K562 (cell line): ENCODE measurements around the gene CYP46A1. TPM values are rescaled to one million over a fixed set of nuclear protein-coding genes. Genes with fewer than 3 reads are reported as not detected.

Experiments
- IRF2 ChIP-seq: sonication (generic); formaldehyde crosslinking; IDR thresholded peaks from 2 replicates; pipeline ENCODE4 v1.8.1; 2022; ENCODE audit warnings: mild to moderate bottlenecking, missing genetic modification reagents
- PHTF2 ChIP-seq: fragments of 250-450 bp; sonication (Bioruptor Pico); IDR thresholded peaks from 2 replicates; pipeline ENCODE4 v1.5.0; 2021; ENCODE audit warnings: mild to moderate bottlenecking
- PRPF4 ChIP-seq: fragments of 200-400 bp; formaldehyde crosslinking; IDR thresholded peaks from one replicate; pipeline ENCODE4 v1.6.1; 2017; ENCODE audit warnings: low read length, low read depth, mild to moderate bottlenecking; ENCODE audit not compliant: insufficient read depth, poor library complexity, severe bottlenecking
- RBM25 ChIP-seq: fragments of 200-400 bp; formaldehyde crosslinking; IDR thresholded peaks from 2 replicates; pipeline ENCODE4 v1.6.1; 2018; ENCODE audit warnings: low read length, low read depth, moderate library complexity; ENCODE audit not compliant: severe bottlenecking
- STAT5B ChIP-seq: fragments of 250-450 bp; sonication (Bioruptor Pico); IDR thresholded peaks from 2 replicates; pipeline ENCODE4 v1.8.0; 2021; ENCODE audit warnings: mild to moderate bottlenecking, inconsistent platforms
- polyA plus RNA-seq, 8 experiments: library from polyadenylated mRNA; depleted of rRNA in 4 of 8; stranded (reverse) in 5 of 8; unstranded in 3 of 8; fragments of >200 nt; fragmentation: Nextera tagmentation in 2 of 8; fragmentation: Illumina TruSeq in 1 of 8; extraction: Ambion mirVana in 2 of 8; extraction: Trizol in 1 of 8; gene quantifications; 2 replicates each; pipeline versions ENCODE4 v1.2.1 to v1.2.3, GENCODE V29; 2011 to 2014; ENCODE audit warnings: inconsistent platforms in 1 of 8, missing spikeins in 1 of 8
- total RNA-seq, 7 experiments: library from RNA; depleted of rRNA in 6 of 7; stranded (reverse); fragments of >200 nt in 6 of 7; fragmentation: Illumina TruSeq in 2 of 7; extraction: Trizol in 2 of 7; gene quantifications; 2 replicates each; pipeline versions ENCODE4 v1.2.1 to v1.2.3, GENCODE V29; 2011 to 2021; ENCODE audit warnings: low replicate concordance in 1 of 7
- TF ChIP-seq, protein P1 (sequence below): fragments of 450-650 bp; IDR thresholded peaks from 2 replicates; pipeline ENCODE4 v1.7.1; 2018; ENCODE audit warnings: mild to moderate bottlenecking, low read depth; ENCODE audit not compliant: partially characterized antibody
- TF ChIP-seq, protein P2 (sequence below): sonication (generic); formaldehyde crosslinking; IDR thresholded peaks from 2 replicates; pipeline ENCODE4 v1.8.1; 2023; ENCODE audit warnings: mild to moderate bottlenecking, missing genetic modification reagents
- TF ChIP-seq, protein P3 (sequence below): sonication (generic); formaldehyde crosslinking; IDR thresholded peaks from 2 replicates; pipeline ENCODE4 v1.8.0; 2023; ENCODE audit warnings: mild to moderate bottlenecking, missing genetic modification reagents
- TF ChIP-seq, protein P4 (sequence below): fragments of 250-450 bp; sonication (Bioruptor Pico); IDR thresholded peaks from 2 replicates; pipeline ENCODE4 v1.5.0; 2021; ENCODE audit warnings: mild to moderate bottlenecking, moderate library complexity
- TF ChIP-seq, protein P5 (sequence below): sonication (generic); formaldehyde crosslinking; IDR thresholded peaks from 2 replicates; pipeline ENCODE4 v1.8.1; 2023; ENCODE audit warnings: mild to moderate bottlenecking, missing genetic modification reagents

The CYP46A1 gene
- total and polyA plus RNA-seq, 9 of the 15 experiments (the other 6 are each of a cell fraction or from before 2014, with no cell fraction given), result not detected

DNA sequence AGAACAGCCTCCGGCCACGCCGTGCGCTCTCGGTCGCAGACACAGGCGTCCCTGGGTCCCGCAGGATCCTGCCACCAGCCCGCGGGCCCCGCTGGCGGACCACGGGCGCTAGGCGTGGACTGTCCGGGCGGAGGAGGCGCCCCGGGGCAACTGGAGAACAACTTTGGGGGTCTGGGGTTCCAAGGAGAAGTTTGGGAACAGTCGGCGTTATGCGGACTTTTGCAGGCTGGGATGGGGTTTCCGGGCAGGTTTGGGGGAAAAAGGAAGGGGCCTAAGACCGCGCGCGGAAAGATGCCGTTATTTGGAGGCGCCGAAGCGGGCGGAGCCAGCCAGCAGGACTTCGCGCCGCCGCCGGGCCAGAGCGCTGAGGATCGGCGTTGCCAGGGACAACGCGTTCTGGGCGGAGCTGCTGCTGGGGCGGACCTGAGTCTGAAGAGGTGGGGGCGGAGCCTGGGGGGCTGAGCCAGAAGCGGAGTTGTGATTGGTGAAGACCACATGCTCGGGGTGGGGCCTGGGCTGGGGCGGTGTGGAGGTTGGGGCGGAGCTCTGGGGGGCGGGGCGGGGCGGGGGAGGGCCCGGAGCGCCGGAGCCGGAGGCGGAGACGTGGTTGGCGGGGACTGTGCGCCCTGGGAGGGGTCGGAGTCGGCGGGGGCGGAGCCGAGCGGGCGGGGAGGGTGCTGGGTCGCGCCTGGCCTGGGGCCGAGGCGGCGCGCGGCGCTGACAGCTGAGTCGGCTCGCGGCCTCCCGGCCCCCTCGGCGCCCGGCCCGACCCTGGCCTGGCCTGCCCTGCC is at the start of gene CYP46A1 (continued):
- TF ChIP-seq, protein P1, sequence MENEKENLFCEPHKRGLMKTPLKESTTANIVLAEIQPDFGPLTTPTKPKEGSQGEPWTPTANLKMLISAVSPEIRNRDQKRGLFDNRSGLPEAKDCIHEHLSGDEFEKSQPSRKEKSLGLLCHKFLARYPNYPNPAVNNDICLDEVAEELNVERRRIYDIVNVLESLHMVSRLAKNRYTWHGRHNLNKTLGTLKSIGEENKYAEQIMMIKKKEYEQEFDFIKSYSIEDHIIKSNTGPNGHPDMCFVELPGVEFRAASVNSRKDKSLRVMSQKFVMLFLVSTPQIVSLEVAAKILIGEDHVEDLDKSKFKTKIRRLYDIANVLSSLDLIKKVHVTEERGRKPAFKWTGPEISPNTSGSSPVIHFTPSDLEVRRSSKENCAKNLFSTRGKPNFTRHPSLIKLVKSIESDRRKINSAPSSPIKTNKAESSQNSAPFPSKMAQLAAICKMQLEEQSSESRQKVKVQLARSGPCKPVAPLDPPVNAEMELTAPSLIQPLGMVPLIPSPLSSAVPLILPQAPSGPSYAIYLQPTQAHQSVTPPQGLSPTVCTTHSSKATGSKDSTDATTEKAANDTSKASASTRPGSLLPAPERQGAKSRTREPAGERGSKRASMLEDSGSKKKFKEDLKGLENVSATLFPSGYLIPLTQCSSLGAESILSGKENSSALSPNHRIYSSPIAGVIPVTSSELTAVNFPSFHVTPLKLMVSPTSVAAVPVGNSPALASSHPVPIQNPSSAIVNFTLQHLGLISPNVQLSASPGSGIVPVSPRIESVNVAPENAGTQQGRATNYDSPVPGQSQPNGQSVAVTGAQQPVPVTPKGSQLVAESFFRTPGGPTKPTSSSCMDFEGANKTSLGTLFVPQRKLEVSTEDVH, result peak; percentile 38
- TF ChIP-seq, protein P2, sequence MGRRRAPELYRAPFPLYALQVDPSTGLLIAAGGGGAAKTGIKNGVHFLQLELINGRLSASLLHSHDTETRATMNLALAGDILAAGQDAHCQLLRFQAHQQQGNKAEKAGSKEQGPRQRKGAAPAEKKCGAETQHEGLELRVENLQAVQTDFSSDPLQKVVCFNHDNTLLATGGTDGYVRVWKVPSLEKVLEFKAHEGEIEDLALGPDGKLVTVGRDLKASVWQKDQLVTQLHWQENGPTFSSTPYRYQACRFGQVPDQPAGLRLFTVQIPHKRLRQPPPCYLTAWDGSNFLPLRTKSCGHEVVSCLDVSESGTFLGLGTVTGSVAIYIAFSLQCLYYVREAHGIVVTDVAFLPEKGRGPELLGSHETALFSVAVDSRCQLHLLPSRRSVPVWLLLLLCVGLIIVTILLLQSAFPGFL (CRISPR knock-in tag), result no peak
- TF ChIP-seq RBM25 (no peak), STAT5B (CRISPR knock-in tag) (no peak), IRF2 (no peak), PRPF4 (no peak), PHTF2 (CRISPR knock-in tag) (no peak)
- TF ChIP-seq, protein P3, sequence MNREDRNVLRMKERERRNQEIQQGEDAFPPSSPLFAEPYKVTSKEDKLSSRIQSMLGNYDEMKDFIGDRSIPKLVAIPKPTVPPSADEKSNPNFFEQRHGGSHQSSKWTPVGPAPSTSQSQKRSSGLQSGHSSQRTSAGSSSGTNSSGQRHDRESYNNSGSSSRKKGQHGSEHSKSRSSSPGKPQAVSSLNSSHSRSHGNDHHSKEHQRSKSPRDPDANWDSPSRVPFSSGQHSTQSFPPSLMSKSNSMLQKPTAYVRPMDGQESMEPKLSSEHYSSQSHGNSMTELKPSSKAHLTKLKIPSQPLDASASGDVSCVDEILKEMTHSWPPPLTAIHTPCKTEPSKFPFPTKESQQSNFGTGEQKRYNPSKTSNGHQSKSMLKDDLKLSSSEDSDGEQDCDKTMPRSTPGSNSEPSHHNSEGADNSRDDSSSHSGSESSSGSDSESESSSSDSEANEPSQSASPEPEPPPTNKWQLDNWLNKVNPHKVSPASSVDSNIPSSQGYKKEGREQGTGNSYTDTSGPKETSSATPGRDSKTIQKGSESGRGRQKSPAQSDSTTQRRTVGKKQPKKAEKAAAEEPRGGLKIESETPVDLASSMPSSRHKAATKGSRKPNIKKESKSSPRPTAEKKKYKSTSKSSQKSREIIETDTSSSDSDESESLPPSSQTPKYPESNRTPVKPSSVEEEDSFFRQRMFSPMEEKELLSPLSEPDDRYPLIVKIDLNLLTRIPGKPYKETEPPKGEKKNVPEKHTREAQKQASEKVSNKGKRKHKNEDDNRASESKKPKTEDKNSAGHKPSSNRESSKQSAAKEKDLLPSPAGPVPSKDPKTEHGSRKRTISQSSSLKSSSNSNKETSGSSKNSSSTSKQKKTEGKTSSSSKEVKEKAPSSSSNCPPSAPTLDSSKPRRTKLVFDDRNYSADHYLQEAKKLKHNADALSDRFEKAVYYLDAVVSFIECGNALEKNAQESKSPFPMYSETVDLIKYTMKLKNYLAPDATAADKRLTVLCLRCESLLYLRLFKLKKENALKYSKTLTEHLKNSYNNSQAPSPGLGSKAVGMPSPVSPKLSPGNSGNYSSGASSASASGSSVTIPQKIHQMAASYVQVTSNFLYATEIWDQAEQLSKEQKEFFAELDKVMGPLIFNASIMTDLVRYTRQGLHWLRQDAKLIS (CRISPR knock-in tag), result 0 out of 2 replicates have a peak, but pooled peaks have one; percentile 50
- TF ChIP-seq, protein P4, sequence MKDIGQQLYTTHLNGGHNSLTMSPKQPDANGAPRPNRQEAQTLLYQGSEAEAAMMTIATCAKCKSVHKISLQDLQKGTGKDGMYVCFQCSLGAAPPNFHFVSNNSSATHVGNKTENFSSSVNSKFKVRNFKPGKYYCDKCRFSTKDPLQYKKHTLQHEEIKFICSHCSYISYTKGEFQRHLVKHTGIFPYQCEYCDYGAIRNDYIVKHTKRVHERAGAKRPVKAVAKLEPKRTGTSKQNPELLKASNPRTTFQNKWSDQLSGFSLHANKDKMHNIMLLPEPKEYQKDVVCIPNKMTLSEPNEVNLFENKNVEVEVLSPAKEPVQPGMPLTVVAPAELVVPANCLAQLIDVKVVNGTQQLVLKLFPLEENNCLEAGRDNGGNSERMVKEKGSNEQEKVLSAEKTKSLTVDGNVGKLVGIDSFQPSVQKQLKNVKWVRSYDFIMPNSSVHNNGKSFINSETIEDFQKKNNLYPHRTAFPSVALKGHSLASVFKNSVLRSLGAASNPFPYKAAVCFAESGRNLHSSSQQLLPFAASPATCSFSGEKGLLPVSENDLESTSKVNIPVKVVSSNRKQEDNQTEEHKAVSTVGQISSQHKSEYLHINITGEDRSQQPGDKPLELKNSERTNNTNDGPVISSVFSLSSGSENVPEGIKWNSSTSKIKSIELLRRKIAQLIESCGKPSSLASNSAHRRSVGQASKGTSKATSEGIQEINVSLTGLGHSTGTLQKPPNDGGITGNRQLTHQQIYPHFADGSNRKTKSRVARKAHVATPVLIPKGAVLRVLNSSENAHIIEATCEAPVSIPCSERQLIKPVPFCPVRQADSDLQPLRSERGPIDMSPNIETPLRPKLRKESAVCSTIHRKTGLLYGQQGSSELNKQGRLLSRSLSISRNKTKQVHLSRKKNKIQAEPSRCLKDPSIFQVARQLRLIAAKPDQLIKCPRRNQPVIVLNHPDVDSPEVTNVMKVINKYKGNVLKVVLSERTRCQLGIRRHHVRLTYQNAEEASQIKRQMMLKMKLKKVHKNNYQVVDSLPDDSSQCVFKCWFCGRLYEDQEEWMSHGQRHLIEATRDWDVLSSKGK (CRISPR knock-in tag), result no peak
- TF ChIP-seq, protein P5, sequence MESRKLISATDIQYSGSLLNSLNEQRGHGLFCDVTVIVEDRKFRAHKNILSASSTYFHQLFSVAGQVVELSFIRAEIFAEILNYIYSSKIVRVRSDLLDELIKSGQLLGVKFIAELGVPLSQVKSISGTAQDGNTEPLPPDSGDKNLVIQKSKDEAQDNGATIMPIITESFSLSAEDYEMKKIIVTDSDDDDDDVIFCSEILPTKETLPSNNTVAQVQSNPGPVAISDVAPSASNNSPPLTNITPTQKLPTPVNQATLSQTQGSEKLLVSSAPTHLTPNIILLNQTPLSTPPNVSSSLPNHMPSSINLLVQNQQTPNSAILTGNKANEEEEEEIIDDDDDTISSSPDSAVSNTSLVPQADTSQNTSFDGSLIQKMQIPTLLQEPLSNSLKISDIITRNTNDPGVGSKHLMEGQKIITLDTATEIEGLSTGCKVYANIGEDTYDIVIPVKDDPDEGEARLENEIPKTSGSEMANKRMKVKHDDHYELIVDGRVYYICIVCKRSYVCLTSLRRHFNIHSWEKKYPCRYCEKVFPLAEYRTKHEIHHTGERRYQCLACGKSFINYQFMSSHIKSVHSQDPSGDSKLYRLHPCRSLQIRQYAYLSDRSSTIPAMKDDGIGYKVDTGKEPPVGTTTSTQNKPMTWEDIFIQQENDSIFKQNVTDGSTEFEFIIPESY (CRISPR knock-in tag), result no peak
